Measurements from ENCODE around the gene LDAH. TPM values are rescaled to one million over a fixed set of nuclear protein-coding genes. Genes with fewer than 3 reads are reported as not detected.

LDAH gene
- total RNA-seq, 1 donor from 2014 or later = 24.9 TPM

DNA sequence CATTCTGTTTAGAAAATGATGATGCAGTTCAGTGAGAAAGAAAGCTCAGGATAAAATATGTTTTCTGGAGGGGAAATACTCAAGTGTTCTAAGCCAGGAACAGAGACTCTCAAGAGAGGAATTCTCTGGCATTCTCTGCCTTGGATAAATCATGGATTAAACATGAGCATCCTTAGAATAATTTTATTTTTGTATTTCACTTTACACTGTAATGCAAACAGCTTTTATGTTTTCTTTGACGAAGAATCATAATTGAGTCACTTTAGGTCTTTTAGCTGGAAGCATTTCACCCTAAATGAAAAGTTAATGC lies 144.9 kb downstream of the LDAH start:
- Histone ChIP-seq H3K4me3 (ENCODE audit: low read depth, low read length) (no peak overlapping the region), H3K27me3 (ENCODE audit: control insufficient read depth, insufficient read depth, low read length) (peaks cover 4% of the 10 kb centered on the region), H3K36me3 (ENCODE audit: control insufficient read depth, insufficient read depth, low read length) (no peaks in the 10 kb centered on the region)
- TF ChIP-seq, protein P1, sequence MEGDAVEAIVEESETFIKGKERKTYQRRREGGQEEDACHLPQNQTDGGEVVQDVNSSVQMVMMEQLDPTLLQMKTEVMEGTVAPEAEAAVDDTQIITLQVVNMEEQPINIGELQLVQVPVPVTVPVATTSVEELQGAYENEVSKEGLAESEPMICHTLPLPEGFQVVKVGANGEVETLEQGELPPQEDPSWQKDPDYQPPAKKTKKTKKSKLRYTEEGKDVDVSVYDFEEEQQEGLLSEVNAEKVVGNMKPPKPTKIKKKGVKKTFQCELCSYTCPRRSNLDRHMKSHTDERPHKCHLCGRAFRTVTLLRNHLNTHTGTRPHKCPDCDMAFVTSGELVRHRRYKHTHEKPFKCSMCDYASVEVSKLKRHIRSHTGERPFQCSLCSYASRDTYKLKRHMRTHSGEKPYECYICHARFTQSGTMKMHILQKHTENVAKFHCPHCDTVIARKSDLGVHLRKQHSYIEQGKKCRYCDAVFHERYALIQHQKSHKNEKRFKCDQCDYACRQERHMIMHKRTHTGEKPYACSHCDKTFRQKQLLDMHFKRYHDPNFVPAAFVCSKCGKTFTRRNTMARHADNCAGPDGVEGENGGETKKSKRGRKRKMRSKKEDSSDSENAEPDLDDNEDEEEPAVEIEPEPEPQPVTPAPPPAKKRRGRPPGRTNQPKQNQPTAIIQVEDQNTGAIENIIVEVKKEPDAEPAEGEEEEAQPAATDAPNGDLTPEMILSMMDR (IDR thresholded peaks at IDR 0.05; ENCODE audit: insufficient read depth, low read length, poor library complexity, severe bottlenecking) = no peak
- DNase-seq (ENCODE audit: low read depth) = no peak

DNA sequence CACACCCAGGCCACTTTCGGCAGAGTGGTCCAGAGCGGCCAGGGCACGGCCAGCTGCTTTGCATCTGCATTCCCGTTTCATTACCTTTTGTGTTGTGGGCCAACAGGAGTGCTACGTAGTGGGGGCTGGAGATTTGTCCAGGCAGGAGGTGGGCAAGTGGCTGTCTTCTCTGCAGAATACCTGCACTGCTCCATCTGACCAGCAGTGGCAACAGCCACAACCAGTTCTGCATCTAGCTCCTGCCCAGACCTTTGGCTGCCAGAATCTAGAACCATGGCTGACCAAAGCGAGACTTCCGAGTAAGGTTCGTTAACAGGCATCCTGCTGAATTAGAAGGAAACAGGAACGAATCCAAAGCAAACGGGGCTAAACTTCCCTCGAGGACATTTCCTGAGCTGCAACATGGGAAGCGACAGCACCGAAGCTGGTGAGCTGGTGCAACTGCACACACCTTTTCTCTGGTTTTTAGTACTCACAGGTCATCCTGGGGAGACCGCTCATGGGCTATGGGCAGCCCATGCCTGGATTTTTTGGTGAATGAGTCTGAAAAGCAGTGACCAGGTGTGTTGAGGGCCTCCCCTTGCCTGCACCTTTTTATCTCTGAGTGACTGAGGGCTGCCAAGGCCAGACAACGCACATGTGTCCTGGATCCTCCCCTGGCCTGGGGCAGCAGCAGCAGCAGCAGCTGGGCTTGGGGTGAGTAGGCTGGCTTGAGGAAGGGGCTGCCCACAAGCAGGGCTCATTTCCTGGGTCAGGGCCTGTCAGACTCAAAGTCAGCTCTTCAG lies 145.4 kb downstream of the LDAH start:
- no peak for DNase-seq (ENCODE audit: low read depth)
- TF ChIP-seq, protein P1 (IDR thresholded peaks at IDR 0.05; ENCODE audit: insufficient read depth, low read length, poor library complexity, severe bottlenecking) = peak; percentile 20
- H3K27me3 ChIP-seq (ENCODE audit: control insufficient read depth, insufficient read depth, low read length) = peaks cover 8% of the 10 kb centered on the region
- no peak overlapping the region for H3K4me3 ChIP-seq (ENCODE audit: low read depth, low read length)
- no peaks in the 10 kb centered on the region for H3K36me3 ChIP-seq (ENCODE audit: control insufficient read depth, insufficient read depth, low read length)

DNA sequence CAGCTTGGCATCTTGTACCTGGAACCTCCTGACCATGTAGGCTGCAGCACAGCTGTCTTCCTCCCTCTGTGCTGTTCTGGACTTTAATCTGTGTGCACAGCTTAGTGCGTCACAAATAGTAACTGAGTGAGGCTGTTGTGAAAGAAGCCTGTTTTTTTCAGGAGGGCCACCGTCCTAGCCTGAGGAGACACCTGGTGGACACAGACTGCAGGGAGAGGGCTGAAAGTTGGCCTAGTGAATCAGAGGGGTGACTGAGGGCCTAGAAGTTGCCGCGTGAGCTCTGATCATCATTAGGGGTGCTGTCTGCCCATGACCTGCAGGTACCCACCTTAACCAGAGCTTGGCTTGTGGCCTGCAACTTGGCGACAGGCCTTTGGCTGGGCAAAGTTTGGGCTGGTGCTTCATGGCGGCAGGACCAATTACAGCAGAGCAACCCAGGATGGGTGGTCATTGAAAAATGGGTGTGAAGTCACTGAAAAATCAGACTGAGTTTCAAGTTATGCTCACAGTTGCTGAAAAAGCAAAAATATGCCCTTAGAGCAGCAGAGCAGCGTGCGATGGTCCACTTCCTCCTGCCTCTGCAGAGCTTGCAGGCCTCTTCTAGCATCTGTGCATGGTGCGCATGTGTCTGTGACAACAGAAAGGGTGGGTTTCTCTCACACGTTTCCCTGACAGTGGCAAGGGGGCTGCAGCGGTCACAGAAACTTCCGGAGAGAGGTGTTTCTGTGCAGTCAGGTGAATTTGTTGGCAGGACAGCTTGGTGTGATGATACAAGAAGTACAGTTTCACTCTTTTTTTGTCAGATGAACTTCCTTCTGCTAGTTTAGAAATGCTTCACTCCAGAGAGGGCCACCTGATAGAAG lies 146.3 kb downstream of the LDAH start:
- Histone ChIP-seq H3K36me3 (ENCODE audit: control insufficient read depth, insufficient read depth, low read length) (no peaks in the 10 kb centered on the region), H3K4me3 (ENCODE audit: low read depth, low read length) (no peak overlapping the region), H3K27me3 (ENCODE audit: control insufficient read depth, insufficient read depth, low read length) (peaks cover 15% of the 10 kb centered on the region)
- DNase-seq (ENCODE audit: low read depth) = no peak
- TF ChIP-seq, protein P1 (IDR thresholded peaks at IDR 0.05; ENCODE audit: insufficient read depth, low read length, poor library complexity, severe bottlenecking) = no peak

DNA sequence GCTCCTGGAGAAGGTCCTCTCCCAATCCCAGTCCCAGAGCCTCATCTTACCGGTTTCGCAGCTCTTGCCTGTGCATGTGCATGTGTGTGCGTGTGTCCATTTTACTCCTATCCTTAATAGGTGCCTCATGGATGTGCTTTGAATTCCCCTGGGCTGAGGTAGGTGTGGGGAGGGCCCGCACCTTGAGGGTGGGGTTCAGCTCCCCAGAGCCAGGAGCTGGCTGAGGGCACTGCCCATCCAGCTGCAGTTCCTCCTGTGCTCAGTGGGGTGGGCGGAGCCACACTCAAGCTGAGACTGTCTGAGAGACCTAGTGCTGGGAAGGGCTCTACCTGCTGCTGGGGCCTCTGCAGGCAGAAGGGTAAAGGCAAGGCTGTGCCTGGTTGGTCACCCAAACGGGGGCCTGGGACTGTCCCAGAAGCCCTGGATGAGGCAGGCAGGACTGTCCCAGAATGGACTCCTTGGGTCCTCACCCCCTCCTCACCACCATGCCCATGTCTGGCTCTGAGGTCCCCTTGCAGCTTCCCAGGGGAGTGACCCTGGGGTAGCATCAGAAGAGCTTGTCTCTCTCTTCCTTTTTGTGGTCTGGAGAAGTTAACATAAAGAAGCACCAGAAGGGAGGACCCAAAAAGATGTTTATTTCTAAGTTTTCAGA lies 147.1 kb downstream of the LDAH start:
- TF ChIP-seq, protein P1 (IDR thresholded peaks at IDR 0.05; ENCODE audit: insufficient read depth, low read length, poor library complexity, severe bottlenecking) = no peak
- no peak overlapping the region for H3K4me3 ChIP-seq (ENCODE audit: low read depth, low read length)
- peaks cover 23% of the 10 kb centered on the region for H3K27me3 ChIP-seq (ENCODE audit: control insufficient read depth, insufficient read depth, low read length)
- H3K36me3 ChIP-seq (ENCODE audit: control insufficient read depth, insufficient read depth, low read length) = no peaks in the 10 kb centered on the region
- DNase-seq (ENCODE audit: low read depth) = no peak

DNA sequence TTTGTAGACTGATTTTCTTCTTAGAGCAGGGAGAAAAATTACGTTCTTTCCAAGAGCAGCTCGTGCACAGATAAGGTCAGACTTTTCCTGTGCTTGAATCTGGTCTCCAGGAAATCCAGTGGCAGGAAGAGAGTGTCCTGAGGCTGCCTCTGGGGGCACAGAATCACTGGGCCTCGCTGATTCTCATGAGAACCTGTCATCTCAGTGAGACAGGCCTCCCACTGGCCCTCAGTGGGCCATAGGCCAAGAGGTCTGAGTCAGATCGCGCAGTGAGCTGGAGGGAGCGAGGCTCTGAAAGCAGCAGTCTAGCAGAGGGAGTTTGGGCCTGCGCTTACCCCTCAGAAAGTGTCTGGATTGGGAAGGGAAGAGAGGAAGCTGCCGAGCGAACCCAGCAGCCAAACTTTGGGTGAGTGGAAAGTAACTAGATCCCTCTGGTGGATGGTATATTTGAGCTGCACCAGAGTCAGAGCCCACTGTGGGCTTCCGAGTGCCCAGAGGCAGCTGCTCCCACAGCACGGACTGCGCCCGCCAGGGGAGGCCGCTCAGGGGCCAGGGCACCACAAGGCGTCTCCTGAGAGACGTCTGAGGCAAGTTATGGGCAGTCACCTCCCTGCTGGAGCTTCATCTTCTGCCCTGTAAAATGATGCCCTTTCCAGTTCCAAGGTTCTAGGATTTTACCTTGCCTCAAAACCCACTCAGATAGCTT lies 147.8 kb downstream of the LDAH start:
- Histone ChIP-seq H3K4me3 (ENCODE audit: low read depth, low read length) (no peak overlapping the region), H3K27me3 (ENCODE audit: control insufficient read depth, insufficient read depth, low read length) (peaks cover 30% of the 10 kb centered on the region), H3K36me3 (ENCODE audit: control insufficient read depth, insufficient read depth, low read length) (no peaks in the 10 kb centered on the region)
- TF ChIP-seq, protein P1 (IDR thresholded peaks at IDR 0.05; ENCODE audit: insufficient read depth, low read length, poor library complexity, severe bottlenecking) = no peak
- peak; percentile 25 for DNase-seq (ENCODE audit: low read depth)
